HG02870 (cell line): ENCODE results near the gene FFAR2.

Experiments
- ATAC-seq: cut with Tn5 transposase; IDR thresholded peaks from one replicate; pipeline ENCODE4 v1.9.1; 2021; ENCODE audit warnings: mild to moderate bottlenecking, moderate library complexity; ENCODE audit not compliant: unreplicated experiment

FFAR2 gene

GRCh38 chr19:35484252-35485036, 36.4 kb downstream of the FFAR2 start:
- ATAC-seq: no peak

- ATAC-seq: no peak
Measured at GRCh38 chr19:35486268-35486708, 38.2 kb downstream of the FFAR2 start.

- no peak for ATAC-seq
Measured at GRCh38 chr19:35487656-35488182, 39.7 kb downstream of the FFAR2 start.

- ATAC-seq: no peak
Measured at GRCh38 chr19:35488677-35489076, 40.6 kb downstream of the FFAR2 start.

- no peak for ATAC-seq
Measured at GRCh38 chr19:35490364-35490763, 42.3 kb downstream of the FFAR2 start, which contains the start of gene KRTDAP. TSS of gene KRTDAP (minus strand) at chr19:35490464. CDS start at chr19:35490442, 22 bp downstream.

- no peak for ATAC-seq
Measured at GRCh38 chr19:35491836-35492360, 43.8 kb downstream of the FFAR2 start.

GRCh38 chr19:35493971-35494370, 45.9 kb downstream of the FFAR2 start:
- ATAC-seq: no peak

- ATAC-seq: no peak
Measured at GRCh38 chr19:35495107-35496064, 47.3 kb downstream of the FFAR2 start.

- no peak for ATAC-seq
Measured at GRCh38 chr19:35497406-35497805, 49.3 kb downstream of the FFAR2 start.

GRCh38 chr19:35498220-35498619, 50.2 kb downstream of the FFAR2 start:
- no peak for ATAC-seq

GRCh38 chr19:35498984-35499527, 51.0 kb downstream of the FFAR2 start:
- ATAC-seq: no peak

GRCh38 chr19:35500611-35501010, 52.6 kb downstream of the FFAR2 start:
- no peak for ATAC-seq
